Activated CD8-positive, alpha-beta T cell treated with anti-CD3 and anti-CD28 coated beads, Interleukin-2, amount 10 ng/mL, durations not matched to agents 7 days and 5 days (primary cell): ENCODE measurements around the gene PLB1. TPM values are rescaled to one million over a fixed set of nuclear protein-coding genes. Genes with fewer than 3 reads are reported as not detected.
A peak's percentile ranks its signal among the peaks of the same experiment; 100 is the strongest.

ENCODE experiments used
- ATAC-seq: fragments of 150-1000 bp; cut with Tn5 transposase; one replicate; pipeline ENCODE4 v1.10.0; 2021; ENCODE audit warnings: moderate library complexity
- CTCF ChIA-PET: fragments of 350-600 bp; sonication (Branson Sonifier 250); formaldehyde crosslinking; loops from one replicate; lab custom pipeline; 2021; ENCODE audit warnings: antibody characterized with exemption; lab: Charles Lee
- POLR2A ChIA-PET: fragments of 350-600 bp; sonication (Branson Sonifier 250); formaldehyde crosslinking; loops from one replicate; lab custom pipeline; 2021; ENCODE audit warnings: antibody characterized with exemption; lab: Charles Lee
- DNase-seq: peaks from one replicate; pipeline ENCODE4 v3.0.0-alpha.2; 2020
- H3K27ac Mint-ChIP-seq: one replicate; pipeline ENCODE4 v1.8.0; 2021; ENCODE audit warnings: mild to moderate bottlenecking, mixed read lengths
- H3K27me3 Mint-ChIP-seq: one replicate; pipeline ENCODE4 v1.8.0; 2021; ENCODE audit warnings: low read depth, mixed read lengths
- H3K36me3 Mint-ChIP-seq: one replicate; pipeline ENCODE4 v1.8.0; 2021; ENCODE audit warnings: low read depth, mixed read lengths
- H3K4me1 Mint-ChIP-seq: one replicate; pipeline ENCODE4 v1.8.0; 2021; ENCODE audit warnings: low read depth, mixed read lengths
- H3K4me3 Mint-ChIP-seq: one replicate; pipeline ENCODE4 v1.8.0; 2021; ENCODE audit warnings: mild to moderate bottlenecking, mixed read lengths
- H3K9me3 Mint-ChIP-seq: one replicate; pipeline ENCODE4 v1.8.0; 2022; ENCODE audit warnings: mixed read lengths; ENCODE audit not compliant: insufficient read depth
- total RNA-seq, 2 experiments: library from RNA; stranded (reverse); gene quantifications; one replicate each; pipeline ENCODE4 v1.2.3, GENCODE V29; 2021

Gene PLB1
- total RNA-seq, 2 experiments from 2014 or later = 1.0 to 1.4 TPM

- ATAC-seq = no peak
- ChIA-PET POLR2A (no interaction called here), CTCF (interaction anchor here (0.8 kb wide), 1 partner anchor 120 kb away, joined by 3 read pairs; no protein-coding TSS in a partner anchor)
- H3K4me3 Mint-ChIP-seq = no peak overlapping the region
- no peak for DNase-seq
- no peaks in the 10 kb centered on the region for H3K27me3 Mint-ChIP-seq
- peak overlapping the region; percentile 37 for H3K27ac Mint-ChIP-seq
- H3K9me3 Mint-ChIP-seq = peaks cover 3% of the 10 kb centered on the region
- peaks cover 1% of the 10 kb centered on the region for H3K36me3 Mint-ChIP-seq
- H3K4me1 Mint-ChIP-seq = peaks cover 54% of the 10 kb centered on the region
These were observed 132.0 kb downstream of the PLB1 start for GRCh38 chr2:28627722-28628480.

GRCh38 chr2:28628506-28628905 lies 132.6 kb downstream of the PLB1 start:
- H3K9me3 Mint-ChIP-seq = peaks cover 3% of the 10 kb centered on the region
- no peak overlapping the region for H3K27ac Mint-ChIP-seq
- ATAC-seq (no peak), DNase-seq (no peak)
- H3K27me3 Mint-ChIP-seq = no peaks in the 10 kb centered on the region
- POLR2A ChIA-PET = no interaction called here
- no peak overlapping the region for H3K4me3 Mint-ChIP-seq
- H3K4me1 Mint-ChIP-seq = peaks cover 48% of the 10 kb centered on the region
- CTCF ChIA-PET = no interaction called here
- no peaks in the 10 kb centered on the region for H3K36me3 Mint-ChIP-seq

- no peak overlapping the region for H3K27ac Mint-ChIP-seq
- ChIA-PET POLR2A (no interaction called here), CTCF (no interaction called here)
These were observed 133.1 kb downstream of the PLB1 start for GRCh38 chr2:28628987-28629386.

GRCh38 chr2:28629910-28630309 lies 134.1 kb downstream of the PLB1 start:
- ATAC-seq = no peak
- Mint-ChIP-seq H3K4me3 (no peak overlapping the region), H3K27me3 (no peaks in the 10 kb centered on the region), H3K36me3 (no peaks in the 10 kb centered on the region), H3K4me1 (peaks cover 35% of the 10 kb centered on the region), H3K27ac (no peak overlapping the region), H3K9me3 (no peaks in the 10 kb centered on the region)
- ChIA-PET POLR2A (interaction anchor here (1.4 kb wide), 1 partner anchor 9 kb away, joined by 4 read pairs; no protein-coding TSS in a partner anchor), CTCF (no interaction called here)
- DNase-seq = no peak

More at GRCh38 chr2:28628987-28629386, 133.1 kb downstream of the PLB1 start:
- no peak for ATAC-seq
- H3K4me1 Mint-ChIP-seq = peaks cover 44% of the 10 kb centered on the region
- H3K27me3 Mint-ChIP-seq = no peaks in the 10 kb centered on the region
- DNase-seq = no peak
- H3K36me3 Mint-ChIP-seq = no peaks in the 10 kb centered on the region
- no peak overlapping the region for H3K4me3 Mint-ChIP-seq
- H3K9me3 Mint-ChIP-seq = peaks cover 3% of the 10 kb centered on the region

GRCh38 chr2:28630341-28630740 lies 134.5 kb downstream of the PLB1 start:
- H3K4me1 Mint-ChIP-seq = peaks cover 31% of the 10 kb centered on the region
- no peak overlapping the region for H3K27ac Mint-ChIP-seq
- ATAC-seq = no peak
- DNase-seq = no peak
- H3K9me3 Mint-ChIP-seq = no peaks in the 10 kb centered on the region
- H3K4me3 Mint-ChIP-seq = no peak overlapping the region
- CTCF ChIA-PET = interaction anchor here (1.0 kb wide), 1 partner anchor 36 kb away, joined by 3 read pairs; no protein-coding TSS in a partner anchor
- POLR2A ChIA-PET = interaction anchor here (1.4 kb wide), 1 partner anchor 9 kb away, joined by 4 read pairs; no protein-coding TSS in a partner anchor
- no peaks in the 10 kb centered on the region for H3K36me3 Mint-ChIP-seq
- no peaks in the 10 kb centered on the region for H3K27me3 Mint-ChIP-seq

GRCh38 chr2:28631514-28632206 lies 135.8 kb downstream of the PLB1 start:
- no peaks in the 10 kb centered on the region for H3K36me3 Mint-ChIP-seq
- no peaks in the 10 kb centered on the region for H3K9me3 Mint-ChIP-seq
- no peak overlapping the region for H3K4me3 Mint-ChIP-seq
- H3K27ac Mint-ChIP-seq = no peak overlapping the region
- ATAC-seq (no peak), DNase-seq (no peak)
- ChIA-PET CTCF (interaction anchor here (0.8 to 1.2 kb wide), 4 partner anchors 10 to 144 kb away, joined by 3 to 6 read pairs (median 3); no protein-coding TSS in a partner anchor), POLR2A (interaction anchor here (0.9 kb wide), 1 partner anchor 16 kb away, joined by 3 read pairs; no protein-coding TSS in a partner anchor)
- peaks cover 18% of the 10 kb centered on the region for H3K4me1 Mint-ChIP-seq
- H3K27me3 Mint-ChIP-seq = no peaks in the 10 kb centered on the region

GRCh38 chr2:28632791-28633190 lies 136.9 kb downstream of the PLB1 start:
- Mint-ChIP-seq H3K9me3 (no peaks in the 10 kb centered on the region), H3K4me1 (peaks cover 6% of the 10 kb centered on the region), H3K36me3 (no peaks in the 10 kb centered on the region), H3K27ac (no peak overlapping the region), H3K27me3 (no peaks in the 10 kb centered on the region), H3K4me3 (no peak overlapping the region)
- CTCF ChIA-PET = interaction anchor here (0.8 to 1.2 kb wide), 2 partner anchors 39 to 143 kb away, joined by 3 to 6 read pairs; no protein-coding TSS in a partner anchor
- ATAC-seq (no peak), DNase-seq (no peak)
- POLR2A ChIA-PET = interaction anchor here (0.9 kb wide), 1 partner anchor 17 kb away, joined by 3 read pairs; no protein-coding TSS in a partner anchor

GRCh38 chr2:28633204-28633603 lies 137.3 kb downstream of the PLB1 start:
- DNase-seq (no peak), ATAC-seq (no peak)
- no peaks in the 10 kb centered on the region for H3K27me3 Mint-ChIP-seq
- H3K27ac Mint-ChIP-seq = no peak overlapping the region
- ChIA-PET CTCF (no interaction called here), POLR2A (no interaction called here)
- H3K9me3 Mint-ChIP-seq = no peaks in the 10 kb centered on the region
- no peak overlapping the region for H3K4me3 Mint-ChIP-seq
- H3K4me1 Mint-ChIP-seq = peaks cover 5% of the 10 kb centered on the region
- H3K36me3 Mint-ChIP-seq = no peaks in the 10 kb centered on the region

- Mint-ChIP-seq H3K36me3 (no peaks in the 10 kb centered on the region), H3K4me3 (no peak overlapping the region), H3K9me3 (no peaks in the 10 kb centered on the region), H3K27me3 (no peaks in the 10 kb centered on the region), H3K4me1 (peaks cover 6% of the 10 kb centered on the region), H3K27ac (no peak overlapping the region)
- no peak for DNase-seq
- ChIA-PET POLR2A (no interaction called here), CTCF (no interaction called here)
- ATAC-seq = no peak
These were observed 137.9 kb downstream of the PLB1 start for GRCh38 chr2:28633746-28634145.

- no peaks in the 10 kb centered on the region for H3K9me3 Mint-ChIP-seq
- H3K4me1 Mint-ChIP-seq = peaks cover 9% of the 10 kb centered on the region
- ATAC-seq = no peak
- no peaks in the 10 kb centered on the region for H3K27me3 Mint-ChIP-seq
- no peak overlapping the region for H3K4me3 Mint-ChIP-seq
- ChIA-PET POLR2A (interaction anchor here (1.1 kb wide), 1 partner anchor 14 kb away, joined by 3 read pairs; no protein-coding TSS in a partner anchor), CTCF (interaction anchor here (1.9 kb wide), 1 partner anchor 41 kb away, joined by 9 read pairs; no protein-coding TSS in a partner anchor)
- H3K27ac Mint-ChIP-seq = no peak overlapping the region
- no peak for DNase-seq
- no peaks in the 10 kb centered on the region for H3K36me3 Mint-ChIP-seq
These were observed 139.3 kb downstream of the PLB1 start for GRCh38 chr2:28635191-28635611.

- Mint-ChIP-seq H3K27me3 (no peaks in the 10 kb centered on the region), H3K4me3 (no peak overlapping the region), H3K4me1 (peaks cover 9% of the 10 kb centered on the region), H3K36me3 (no peaks in the 10 kb centered on the region), H3K27ac (no peak overlapping the region), H3K9me3 (no peaks in the 10 kb centered on the region)
- POLR2A ChIA-PET = interaction anchor here (1.0 kb wide), 1 partner anchor 115 kb away, joined by 3 read pairs; the partner anchor contains the start of gene PPP1CB
- CTCF ChIA-PET = interaction anchor here (1.9 kb wide), 1 partner anchor 42 kb away, joined by 9 read pairs; no protein-coding TSS in a partner anchor
- DNase-seq (no peak), ATAC-seq (no peak)
These were observed 140.6 kb downstream of the PLB1 start for GRCh38 chr2:28636491-28636890.
